ENCODE measurements around the gene GLP2R.
"Not testable (repeated sequence)": the region's sequence is repeated elsewhere in the genome, so short reads cannot be mapped to it uniquely, and the experiment has no call there.

Gene GLP2R

DNA sequence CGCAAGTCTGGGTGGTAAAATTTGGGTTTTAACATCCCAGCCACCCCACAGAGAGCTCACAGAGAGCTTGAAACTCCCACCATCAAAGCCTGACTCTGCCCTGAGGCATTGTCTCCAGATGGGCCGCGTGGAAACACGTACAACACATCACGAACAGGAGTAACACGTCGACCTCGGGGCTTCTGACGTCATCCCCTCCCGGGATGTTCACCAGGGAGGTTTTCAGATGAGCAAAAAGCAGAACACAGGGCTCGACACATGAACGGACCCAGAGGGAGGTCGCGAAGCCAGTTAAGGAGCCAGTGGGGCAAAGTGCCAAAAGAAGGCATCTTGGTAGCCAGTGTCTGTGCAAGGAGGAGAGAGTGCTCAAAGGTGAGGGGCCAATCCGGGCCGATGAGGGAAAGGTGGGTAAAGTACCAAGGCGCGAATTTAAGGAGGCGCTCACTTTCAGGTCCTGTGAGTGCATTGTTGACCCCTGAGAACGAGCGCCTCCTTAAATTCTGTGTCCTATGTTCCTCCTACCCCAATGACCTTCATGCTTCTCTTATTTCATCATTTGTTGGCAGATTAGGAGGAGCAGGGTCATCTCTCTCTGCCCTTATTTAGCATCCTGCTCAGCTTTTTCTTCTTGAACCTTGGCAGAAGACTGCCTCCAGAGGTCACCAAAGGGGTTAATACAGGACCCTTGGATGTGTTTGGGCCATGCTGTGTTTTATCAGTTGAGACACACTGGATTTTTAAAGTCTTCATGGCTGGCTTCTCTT is 73.7 kb downstream of the GLP2R start:
- DNase-seq (ENCODE audit: low spot score) = no peak

DNA sequence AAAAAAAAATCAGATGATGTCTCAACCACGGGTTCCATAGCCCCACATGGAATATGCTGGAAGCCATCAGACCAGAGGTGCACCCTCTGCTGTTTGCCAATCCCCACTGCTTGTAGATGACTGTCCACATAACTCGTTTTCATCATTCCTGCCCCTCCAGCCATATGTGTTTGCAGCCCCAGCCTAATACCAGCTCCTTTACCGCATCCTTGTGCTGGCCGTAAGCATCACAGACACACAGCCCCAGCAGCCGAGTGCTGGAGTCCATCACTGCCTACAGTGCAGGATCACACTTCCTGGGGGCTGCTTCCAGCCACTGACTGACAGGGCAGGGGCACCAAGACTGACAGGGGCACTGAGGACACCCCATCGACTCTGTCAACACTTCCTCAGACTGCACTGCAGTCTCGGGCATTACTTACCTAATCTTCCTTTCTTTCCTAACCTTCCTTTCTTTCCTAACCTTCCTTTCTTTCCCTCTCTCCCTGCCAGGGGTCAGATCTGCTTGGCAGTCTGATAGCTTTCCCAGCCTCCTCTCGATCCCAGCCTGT is 74.4 kb downstream of the GLP2R start:
- DNase-seq (ENCODE audit: low spot score) = peak; percentile 49

DNA sequence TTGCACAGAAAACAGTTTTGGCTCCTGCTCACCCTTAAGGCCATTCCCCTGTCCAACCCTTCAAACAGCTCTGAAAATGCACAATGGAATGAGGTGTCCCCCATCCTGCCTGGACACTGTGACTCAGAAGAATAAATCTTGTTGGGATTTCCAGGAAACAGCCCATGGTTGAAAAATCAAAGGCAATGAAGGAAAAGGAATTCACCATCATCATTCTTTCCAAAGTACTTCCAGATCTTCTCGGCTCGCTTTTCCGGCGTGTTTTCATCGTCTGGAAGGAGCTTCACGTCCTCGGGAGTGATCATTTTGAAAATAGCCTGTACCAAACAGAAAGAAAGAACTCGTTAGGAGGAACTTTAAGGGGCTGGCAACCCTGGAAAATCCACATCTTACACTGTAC is 75.1 kb downstream of the GLP2R start:
- DNase-seq (ENCODE audit: low spot score) = peak; percentile 89

DNA sequence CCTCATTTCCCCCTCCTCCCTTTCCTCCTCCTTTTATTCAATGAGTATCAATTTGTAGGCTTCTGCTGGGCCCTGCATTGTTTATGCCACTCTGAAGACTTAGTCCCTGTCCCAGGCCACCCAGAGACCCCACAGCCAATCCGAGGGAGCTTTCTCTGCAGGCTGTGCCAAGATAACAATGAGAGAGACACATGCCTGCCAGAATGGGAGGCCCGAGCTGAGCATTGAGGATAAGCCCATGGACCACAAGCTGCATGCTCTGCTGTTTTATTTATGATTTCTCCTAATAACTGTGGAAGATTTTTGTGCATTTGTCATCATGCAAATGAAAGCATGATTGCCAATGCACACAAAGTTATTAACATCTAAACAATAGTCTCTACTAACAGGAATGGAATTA is 76.4 kb downstream of the GLP2R start:
- DNase-seq (ENCODE audit: low spot score) = peak; percentile 30

DNA sequence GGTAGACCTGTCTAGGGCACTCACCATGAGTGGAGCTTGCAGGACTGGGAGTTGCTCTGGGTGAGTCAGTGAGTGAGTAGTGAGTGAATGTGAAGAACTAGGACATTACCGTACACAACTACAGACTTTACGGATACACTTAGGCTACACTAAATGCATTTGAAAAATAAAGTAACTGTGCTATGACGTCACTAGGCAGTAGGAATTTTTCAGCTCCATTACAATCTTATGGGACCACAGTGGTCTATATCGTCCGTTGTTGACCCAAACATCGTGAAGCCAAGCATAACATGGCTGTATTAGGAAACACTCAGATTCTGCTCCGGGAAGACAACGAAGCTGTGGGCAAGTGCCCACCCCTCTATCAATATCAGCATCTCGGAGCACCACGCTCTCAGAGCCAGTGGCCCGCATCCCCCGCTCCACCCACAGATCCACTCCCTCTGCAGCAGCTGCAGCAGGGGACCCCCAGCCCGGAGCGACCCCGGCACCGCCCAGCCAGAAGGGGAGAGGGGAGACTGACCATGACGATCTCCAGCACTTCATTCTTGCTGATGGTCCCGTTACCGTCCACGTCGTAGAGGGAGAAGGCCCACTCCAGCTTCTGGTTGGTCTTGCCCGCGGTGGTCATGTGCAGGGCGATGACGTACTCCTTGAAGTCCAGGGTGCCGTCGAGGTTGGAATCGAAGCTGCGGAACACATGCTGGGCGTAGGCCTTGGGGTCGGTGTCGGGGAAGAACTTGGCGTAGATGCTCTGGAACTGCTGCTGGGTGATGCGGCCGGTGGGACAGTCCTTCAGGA is 78.8 kb downstream of the GLP2R start:
- no peak for DNase-seq (ENCODE audit: low spot score)

DNA sequence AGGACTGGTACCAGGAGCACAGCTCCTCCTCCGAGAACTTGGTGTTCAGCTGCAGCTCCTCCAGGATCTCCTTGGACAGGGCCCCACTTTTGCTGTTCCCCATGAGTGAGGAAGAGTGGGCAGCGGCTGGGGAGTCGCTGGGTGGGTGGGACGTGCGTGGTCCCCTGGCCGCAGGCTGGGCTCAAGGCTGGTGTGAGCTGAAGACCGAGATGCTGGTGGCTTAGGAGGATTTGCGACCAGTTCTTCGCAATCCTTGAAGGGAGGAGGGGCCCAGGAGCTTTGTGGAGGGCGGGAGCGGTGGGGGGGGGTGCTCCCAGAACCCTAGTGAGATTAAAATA is 79.3 kb downstream of the GLP2R start, which contains the start of gene RCVRN:
Gene RCVRN (minus strand): TSS at position 194 of the 338 bp plus-strand sequence. CDS start 91 bp downstream, at position 103.
- no peak for DNase-seq (ENCODE audit: low spot score)

DNA sequence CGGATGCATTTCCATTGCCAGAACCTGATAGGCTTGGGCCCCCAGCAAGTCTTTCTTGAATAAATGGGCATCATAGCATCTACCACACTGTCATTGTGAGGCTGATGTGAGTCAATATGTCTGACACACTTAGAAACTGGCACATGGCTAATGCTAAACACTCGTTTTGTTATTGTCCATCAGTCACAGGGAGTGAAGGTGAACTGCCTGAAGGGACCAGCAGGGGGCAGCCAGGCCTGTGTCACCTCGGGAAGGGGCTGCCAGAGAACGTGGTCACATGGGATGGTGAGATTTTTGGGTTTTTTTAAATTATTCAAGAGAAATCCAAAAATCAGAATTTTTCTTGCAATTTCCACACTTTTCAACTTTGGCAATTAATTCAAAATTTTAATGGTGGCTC is 80.2 kb downstream of the GLP2R start:
- peak; percentile 64 for DNase-seq (ENCODE audit: low spot score)

DNA sequence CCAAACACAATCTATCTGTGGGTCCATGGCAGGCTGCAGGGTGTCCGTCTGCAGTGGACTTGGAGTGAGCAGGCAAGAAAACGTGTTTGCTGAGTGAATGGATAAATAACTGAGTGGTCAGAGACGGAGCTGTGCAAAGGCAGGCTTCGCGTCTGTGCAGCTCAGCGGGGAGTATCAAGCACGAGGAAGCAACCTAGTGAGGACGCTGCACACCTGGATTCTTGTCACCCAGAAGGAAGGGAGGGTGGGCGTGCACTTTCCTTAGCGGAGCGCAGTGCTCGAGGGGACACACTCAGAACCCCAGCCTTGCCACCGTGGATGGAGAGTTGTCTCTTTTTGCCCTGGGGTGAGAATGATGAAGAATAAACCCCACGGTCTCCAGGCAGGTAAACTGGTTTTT is 80.9 kb downstream of the GLP2R start:
- no peak for DNase-seq (ENCODE audit: low spot score)

DNA sequence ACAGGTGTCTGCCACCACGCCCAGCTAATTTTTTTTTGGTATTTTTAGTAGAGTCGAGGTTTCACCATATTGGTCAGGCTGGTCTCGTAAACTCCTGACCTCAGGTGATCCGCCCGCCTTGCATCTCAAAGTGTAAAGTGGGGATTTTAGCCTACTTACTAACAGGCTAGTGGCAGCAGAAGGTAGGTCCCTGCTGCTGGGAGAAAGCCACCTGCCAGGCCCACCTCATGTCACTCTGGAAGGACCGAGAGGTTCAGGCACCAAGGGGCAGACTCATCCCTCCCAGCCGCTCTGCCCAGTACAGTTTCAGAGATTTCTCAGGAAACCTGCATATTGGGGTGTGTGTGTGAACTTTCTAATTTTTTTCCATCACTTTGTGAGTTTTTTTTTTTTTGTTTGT is 81.4 kb downstream of the GLP2R start:
- no peak for DNase-seq (ENCODE audit: low spot score)

DNA sequence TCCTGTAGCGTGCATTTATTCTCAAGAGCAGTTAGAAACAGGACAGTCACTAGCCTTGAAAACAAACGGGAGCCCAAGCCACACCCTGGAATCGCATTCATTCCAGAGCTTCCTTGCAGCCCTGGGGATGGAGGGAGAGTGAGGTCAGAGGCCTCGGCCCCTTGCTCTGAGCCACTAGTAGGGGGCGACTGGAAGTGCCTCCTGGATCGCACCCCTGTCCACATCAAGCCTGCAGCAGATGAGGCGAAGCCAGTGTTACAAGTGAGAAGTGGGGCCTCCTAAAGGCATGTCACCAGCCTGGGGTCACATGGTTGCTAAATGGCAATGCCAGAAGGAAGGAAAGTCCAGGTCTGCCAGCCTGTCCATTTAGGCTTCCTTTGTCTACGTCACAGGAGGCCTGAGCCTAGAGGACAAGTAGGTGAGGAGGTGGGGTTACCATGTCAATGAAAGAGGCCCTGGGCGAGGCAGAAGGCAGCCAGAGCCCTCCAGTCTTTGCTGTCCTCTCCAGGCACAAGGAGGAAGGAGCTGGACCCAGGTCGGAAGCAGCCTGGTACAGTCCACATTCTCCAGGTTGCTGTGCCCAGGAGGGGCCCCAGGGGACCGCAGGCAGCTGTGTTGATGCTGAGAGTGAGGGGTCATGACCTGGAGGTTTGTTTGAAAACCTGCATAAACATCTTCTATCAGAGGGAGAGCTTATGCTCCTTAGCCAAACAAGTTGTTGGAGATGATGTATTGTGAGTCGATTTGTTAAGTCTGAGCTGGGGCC is 82.3 kb downstream of the GLP2R start:
- no peak for DNase-seq (ENCODE audit: low spot score)

DNA sequence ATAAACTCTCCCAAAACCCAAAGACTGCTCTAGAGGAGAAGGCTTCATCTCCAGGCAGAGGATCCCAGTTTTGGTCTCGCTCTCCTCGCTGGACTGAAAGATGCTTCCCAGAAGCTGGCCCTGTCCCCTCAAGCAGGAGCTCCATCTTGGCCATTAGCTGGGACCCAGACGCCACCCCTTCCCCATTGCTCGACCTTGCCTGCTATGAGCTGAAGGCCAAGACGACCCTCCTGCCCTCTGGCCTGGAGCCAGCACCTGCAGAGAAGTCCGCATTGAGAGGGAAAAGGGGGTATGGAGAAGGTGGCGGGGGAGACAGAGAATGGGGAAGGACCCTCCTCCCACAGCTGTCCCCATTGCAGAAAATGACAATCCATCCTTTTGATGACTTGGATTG is 82.9 kb downstream of the GLP2R start:
- no peak for DNase-seq (ENCODE audit: low spot score)

DNA sequence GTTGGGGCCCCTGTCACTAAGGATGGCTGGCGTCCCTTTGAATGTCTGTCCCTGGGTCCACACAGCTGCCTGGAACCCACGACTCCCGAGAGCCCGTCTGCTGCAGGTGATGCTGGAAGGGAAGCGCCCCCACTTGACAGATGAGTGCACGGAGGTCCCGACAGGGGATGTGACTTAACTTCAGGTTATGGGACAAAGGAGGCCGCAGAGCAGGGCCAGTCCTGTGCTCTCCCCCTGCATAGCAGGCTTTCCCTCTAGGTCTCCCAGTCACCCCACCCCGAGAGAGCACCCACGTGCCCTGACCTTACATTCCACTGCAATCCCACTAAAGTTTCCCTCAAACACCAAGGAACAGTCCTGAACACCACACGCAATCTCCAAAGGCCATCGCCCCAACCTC is 85.4 kb downstream of the GLP2R start:
- DNase-seq (ENCODE audit: low spot score) = no peak

DNA sequence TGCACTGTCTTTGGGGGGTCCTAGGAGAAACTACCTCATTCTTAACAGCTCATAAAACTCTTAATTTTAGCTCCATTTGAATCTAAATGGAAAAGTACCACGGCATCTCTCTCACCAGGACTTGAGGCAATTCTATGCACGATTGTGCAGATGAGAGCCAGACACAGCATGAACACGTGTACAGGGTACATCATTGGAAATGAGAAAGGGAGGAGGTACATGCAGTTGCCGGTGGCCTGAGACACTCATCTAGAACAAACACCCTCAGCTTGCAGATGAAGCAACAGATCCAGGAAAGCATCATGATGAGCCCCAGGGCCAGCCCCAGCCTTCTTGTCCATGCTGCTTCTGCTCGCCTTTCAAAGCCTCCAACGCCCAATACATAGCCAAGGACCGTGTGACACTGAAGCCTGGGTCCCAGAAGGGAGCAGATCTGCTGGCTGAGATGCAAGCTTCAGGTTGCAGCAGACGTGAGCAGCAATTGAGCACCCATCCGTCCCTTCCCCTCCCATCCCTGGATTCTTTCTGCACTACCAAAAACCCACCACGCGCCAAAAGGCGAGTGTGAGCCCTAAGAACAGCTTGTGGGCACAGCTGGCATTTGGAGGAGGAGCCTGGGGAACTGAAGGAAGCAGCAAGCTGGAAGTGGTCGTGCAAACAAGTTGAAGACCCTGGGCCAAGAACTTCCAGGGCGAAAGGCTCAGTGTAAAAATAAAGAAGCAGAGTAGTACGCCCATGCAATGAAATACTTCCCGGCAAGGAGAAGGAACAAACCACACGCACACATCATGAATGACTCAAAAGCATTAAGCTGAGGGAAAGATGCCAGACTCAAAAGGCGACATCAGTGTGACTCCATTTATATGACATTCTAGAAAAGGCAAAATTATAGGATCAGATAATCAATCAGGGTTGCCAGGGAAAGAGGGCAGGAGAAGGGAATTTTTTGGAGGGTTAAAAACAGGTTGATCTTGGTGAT is 86.7 kb downstream of the GLP2R start:
- DNase-seq (ENCODE audit: low spot score) = no peak

DNA sequence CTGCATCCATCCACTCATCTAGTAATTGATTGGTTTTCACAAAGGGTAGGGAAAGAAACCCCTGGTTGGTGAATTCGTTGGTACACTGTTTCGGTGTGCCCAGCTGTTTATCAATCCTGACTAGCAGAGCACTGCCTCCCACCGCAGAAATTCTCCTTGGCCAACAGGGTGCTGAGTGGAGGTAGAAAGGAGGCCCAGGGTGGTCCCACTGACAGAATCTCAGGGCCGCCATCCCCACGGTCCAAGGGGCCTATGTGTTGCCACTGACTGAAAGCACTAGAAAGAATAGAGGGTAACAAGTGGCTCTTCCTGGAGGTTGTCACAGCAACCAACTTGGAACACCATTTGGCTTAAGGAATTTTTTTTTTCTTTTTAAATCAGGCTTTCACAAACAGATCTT is 87.8 kb downstream of the GLP2R start:
- DNase-seq (ENCODE audit: low spot score) = no peak

DNA sequence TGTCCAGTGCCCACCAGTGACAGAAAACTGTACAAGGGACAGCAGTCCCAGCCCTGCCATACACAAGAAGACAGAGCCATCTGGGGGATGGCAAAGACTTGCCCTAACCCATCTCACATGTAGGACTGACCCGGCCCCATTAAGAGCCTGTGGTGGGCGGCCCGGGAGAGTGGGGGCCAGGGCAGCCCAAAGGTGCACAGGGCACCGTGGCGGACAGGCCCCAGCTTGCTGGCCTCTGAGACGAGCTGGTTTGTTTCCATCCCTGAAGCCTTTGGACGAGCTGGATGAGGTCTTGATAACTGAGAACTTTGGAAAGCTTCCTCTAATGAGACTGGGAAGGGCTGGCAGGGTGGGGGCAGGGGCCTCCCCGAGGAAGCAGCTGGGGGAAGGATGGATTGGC is 90.4 kb downstream of the GLP2R start:
- no peak for DNase-seq (ENCODE audit: low spot score)

DNA sequence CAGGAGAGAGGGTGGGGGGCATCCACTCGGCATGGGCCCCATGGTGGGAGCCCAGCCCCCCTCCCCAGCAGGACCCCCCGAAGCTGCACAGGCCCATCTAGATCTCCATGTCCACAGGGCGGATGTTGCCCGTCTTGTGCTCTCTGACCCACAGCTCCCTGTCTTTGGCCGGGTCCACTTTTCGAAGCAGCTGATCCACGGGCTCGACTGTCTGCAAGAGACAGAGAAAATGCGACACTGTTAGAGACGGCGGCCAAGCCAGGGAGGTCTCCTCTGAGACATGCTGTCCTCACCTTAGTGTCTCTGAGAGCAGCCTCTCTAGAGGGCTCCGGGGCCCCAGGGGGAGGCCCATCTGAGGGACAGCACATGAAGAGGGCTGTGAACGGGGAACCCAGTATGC is 91.4 kb downstream of the GLP2R start:
- DNase-seq (ENCODE audit: low spot score) = no peak

DNA sequence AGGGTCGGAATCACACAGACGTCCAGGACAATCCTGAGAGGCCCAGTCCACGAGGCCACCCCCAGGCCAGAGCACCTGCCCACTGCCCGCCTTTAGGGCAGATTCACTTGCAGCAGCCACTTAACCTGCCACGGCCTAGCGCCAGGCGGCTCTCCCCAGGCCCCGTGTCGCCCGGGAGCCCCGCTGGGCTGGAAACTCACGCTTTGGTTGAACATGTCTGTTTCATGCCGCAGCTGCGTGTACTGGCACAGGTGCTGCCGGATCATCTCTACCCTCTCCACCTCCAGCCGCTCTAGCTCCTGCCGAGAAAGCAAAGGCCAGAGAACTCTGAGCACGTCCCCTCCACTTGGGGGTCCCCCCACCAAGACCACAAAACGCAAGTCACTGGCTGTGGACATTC is 92.1 kb downstream of the GLP2R start:
- DNase-seq (ENCODE audit: low spot score) = no peak

DNA sequence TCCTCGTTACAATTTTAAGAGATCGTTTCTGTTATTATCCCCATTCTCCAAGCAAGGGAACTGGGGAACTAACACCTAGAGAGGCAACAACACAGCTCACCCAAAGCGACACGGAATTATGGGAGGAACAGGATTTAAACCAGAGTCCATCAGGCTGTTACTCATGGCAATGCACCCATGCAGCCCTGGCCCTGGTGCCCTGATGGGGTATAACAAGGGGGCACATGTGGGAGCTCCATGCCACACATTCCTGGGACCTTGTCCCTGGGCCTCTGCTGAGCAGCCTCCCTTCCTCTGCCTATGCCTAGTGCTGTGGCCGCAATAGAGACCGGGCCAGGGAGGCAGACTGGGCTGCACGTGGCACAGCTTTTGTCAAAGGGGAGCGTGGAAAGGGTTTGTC is 92.6 kb downstream of the GLP2R start:
- no peak for DNase-seq (ENCODE audit: low spot score)

DNA sequence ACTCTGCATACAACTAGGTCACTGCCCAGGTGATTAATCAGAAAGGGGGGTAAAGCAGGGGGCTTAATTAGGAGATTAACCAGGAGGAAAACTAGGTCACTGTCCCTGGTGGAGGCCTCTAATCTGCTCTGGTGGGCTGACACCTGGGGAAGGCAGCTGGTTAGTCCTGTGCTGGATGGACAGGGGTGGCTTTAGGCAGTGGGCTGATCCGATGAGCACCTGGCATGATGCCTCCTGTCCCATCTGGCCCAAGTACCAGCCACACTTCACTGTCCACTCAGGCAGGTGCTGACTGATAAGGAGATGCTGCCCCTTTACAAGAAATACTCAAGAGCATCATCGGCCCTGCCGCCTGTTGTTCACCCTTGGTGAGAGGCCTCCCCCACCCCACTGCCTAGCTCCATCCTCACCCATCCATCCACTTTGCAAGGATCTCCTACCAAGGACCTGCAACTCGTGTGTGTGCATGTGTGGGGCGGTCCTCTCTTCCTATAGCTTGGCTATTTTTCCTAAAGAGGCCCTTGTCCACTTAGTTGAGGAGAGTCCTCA is 93.2 kb downstream of the GLP2R start:
- no peak for DNase-seq (ENCODE audit: low spot score)

DNA sequence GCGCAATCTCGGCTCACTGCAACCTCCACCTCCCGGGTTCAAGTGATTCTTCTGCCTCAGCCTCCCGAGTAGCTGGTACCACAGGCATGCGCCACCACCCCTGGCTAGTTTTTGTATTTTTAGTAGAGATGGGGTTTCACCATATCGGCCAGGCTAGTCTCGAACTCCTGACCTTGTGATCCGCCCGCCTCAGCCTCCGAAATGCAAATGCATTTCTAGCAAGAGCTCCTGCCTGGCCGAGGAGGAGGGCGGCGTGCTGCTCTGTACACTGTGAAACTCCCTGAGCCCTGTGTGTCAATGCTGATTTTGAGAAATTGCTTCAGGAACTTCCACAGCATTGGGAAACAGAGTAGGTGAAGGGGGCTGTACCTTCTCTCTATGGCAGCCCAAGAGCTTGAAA is 95.5 kb downstream of the GLP2R start:
- not testable (repeated sequence) for DNase-seq (ENCODE audit: low spot score)
